GM18868 (cell line): Measurements from ENCODE around the gene KREMEN2.
A peak's percentile ranks its signal among the peaks of the same experiment; 100 is the strongest.

ENCODE experiments used
- ATAC-seq: cut with Tn5 transposase; IDR thresholded peaks from one replicate; pipeline ENCODE4 v1.9.1; 2021; ENCODE audit warnings: mild to moderate bottlenecking, moderate library complexity; ENCODE audit not compliant: unreplicated experiment

KREMEN2 gene

DNA sequence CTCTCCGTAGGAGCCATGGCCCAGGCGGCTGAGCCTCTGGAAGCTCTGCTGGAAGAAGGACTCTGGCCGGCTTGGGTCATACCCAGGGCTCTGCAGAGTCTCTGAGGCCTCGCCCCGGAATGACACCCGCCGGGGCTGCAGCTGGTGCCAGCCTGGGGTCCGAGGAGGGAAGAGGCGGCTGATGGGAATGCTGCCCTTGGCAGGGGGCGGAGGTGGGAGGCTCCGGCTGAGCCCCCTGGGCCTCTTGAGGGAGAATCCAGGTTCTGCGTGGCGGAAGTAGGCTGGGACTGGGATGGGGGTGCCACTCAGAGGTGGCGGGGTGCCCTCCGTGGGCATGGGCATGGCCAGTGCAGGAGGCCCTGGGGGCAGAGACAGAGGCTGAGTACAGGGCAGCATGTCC is 12.6 kb downstream of the KREMEN2 start:
- no peak for ATAC-seq

DNA sequence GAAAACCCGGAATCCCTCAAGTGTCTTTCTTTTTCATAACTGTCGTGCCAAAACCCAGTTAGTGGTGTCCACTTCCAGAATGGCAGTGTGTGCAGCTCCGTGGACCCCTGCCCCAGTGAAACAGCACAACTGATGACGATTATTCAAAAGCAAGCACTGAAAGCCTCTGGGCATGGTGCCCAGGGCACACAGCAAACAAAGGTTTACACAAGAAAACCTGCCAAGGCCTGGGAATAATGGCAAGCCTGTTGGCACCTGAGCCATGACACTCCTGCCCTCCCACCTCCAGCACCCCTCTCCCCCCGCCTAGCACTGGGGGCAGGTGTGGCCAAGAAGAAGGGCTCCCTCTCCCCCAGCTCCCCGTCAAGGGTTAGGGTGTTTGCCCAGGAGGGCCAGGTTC is 13.4 kb downstream of the KREMEN2 start:
- no peak for ATAC-seq

- ATAC-seq = peak; percentile 5
Measured at GRCh38 chr16:2979669-2980226, 15.7 kb downstream of the KREMEN2 start.

GRCh38 chr16:2980227-2981176 is 16.4 kb downstream of the KREMEN2 start, which contains the start of gene PKMYT1:
PKMYT1 (minus strand) TSS chr16:2980446; CDS start chr16:2979657, 789 bp downstream.
- ATAC-seq = peak; percentile 71

DNA sequence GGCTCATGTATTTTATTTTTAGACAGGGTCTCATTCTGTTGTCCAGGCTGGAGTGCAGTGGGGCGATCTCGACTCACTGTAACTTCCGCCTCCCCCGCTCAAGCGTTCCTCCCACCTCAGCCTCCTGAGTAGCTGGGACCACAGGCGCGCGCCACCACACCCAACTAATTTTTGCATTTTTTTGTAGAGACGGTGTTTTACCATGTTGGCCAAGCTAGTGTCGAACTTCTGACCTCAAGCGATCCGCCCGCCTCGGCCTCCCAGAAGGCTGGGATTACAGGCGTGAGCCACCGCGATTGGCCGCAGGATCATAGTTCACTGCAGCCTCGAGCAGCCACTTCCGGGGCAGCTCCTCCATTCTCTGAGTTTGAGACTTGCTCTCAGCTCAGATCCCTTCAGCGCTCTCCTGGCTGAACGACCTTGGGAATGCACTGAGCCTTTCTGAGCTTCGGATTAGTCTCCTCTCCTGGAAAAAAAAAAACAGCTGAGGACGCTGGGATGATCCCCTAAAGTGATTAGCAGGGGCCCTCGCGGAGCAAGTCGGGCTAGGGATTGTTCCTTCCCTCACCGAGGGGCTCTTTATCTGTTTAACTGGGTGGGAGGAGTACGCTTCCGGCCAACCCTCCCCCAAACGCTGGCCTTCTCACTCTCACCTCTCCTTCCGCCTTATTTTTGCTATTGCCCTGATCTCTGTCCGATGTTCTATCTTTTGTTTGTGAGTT is 17.3 kb downstream of the KREMEN2 start:
- ATAC-seq = no peak

DNA sequence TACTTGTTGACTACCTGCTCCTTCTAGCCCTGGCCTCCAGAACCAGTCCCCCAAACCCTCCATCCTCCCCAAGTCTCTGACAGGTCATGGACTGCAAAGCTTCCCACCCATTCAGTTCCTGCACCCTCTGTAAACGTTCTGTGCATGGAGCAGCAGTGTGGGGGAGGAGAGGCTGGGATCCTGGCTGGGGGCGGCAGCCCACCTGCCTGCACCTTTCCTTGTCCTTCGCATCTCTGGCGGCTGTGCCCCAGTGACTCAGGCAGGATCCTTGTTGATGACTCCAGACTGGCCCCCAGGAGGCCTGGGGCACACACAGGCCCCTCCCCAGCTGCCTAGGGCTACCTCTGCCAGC is 17.8 kb downstream of the KREMEN2 start:
- ATAC-seq = no peak

DNA sequence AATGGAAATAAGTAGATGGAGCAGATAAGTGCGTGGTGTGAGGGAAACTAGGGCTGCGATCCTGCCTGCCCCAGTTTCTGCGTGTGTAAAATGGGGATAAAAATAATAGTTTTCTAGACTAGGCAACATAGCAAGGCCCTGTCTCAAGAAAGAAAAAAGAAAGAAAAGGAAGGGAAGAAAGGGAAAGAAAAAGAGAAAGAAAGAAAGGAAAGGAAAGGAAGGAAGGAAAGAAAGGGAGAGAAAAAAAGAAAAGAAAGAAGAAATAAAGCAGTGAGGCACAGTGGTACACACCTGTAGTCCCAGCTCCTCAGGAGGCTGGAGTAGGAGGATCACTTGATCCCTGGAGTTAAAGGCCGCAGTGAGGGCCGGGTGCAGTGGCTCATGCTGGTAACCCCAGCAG is 18.3 kb downstream of the KREMEN2 start:
- no peak for ATAC-seq

- ATAC-seq = no peak
Measured at GRCh38 chr16:2983706-2984136, 19.6 kb downstream of the KREMEN2 start.

GRCh38 chr16:2985462-2985861 is 21.4 kb downstream of the KREMEN2 start:
- no peak for ATAC-seq

- ATAC-seq = no peak
Measured at GRCh38 chr16:2985893-2986355, 21.8 kb downstream of the KREMEN2 start.

DNA sequence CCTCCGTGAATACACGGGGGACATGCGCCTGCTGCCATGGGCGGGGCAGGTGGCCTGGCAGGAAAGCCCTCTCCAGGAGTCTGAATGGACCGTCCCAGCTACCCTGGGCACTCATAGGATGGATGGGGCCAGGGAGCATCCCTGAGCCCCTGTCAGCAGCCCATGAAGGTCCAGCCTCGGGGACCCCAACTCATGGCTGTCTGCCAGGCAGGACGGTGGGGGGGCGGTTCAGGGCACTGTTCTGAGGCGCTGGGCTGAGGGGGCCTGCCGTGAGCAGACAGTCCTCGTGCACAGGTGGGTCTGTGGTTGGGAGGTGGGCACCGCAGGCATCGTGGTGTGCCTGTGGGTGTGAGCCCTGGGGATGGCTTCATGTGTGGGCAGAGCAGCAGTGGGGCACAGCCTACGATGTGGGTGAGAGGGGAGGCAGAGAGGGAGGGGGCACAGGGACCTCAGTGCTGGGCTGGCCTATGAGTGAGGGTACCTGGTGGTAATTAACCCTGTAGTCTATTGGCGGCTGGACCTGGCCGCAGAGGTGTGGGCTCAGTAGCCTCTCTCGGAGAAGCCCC is 22.6 kb downstream of the KREMEN2 start:
- no peak for ATAC-seq

GRCh38 chr16:2987286-2987685 is 23.2 kb downstream of the KREMEN2 start:
- no peak for ATAC-seq

GRCh38 chr16:2987833-2988232 is 23.8 kb downstream of the KREMEN2 start:
- ATAC-seq = no peak

GRCh38 chr16:2988590-2989099 is 24.6 kb downstream of the KREMEN2 start:
- no peak for ATAC-seq

- no peak for ATAC-seq
Measured at GRCh38 chr16:2990891-2991290, 26.8 kb downstream of the KREMEN2 start.

- no peak for ATAC-seq
Measured at GRCh38 chr16:2991566-2992261, 27.6 kb downstream of the KREMEN2 start.

- ATAC-seq = no peak
Measured at GRCh38 chr16:2992383-2993081, 28.5 kb downstream of the KREMEN2 start.

GRCh38 chr16:2996298-2996697 is 32.2 kb downstream of the KREMEN2 start:
- ATAC-seq = no peak

DNA sequence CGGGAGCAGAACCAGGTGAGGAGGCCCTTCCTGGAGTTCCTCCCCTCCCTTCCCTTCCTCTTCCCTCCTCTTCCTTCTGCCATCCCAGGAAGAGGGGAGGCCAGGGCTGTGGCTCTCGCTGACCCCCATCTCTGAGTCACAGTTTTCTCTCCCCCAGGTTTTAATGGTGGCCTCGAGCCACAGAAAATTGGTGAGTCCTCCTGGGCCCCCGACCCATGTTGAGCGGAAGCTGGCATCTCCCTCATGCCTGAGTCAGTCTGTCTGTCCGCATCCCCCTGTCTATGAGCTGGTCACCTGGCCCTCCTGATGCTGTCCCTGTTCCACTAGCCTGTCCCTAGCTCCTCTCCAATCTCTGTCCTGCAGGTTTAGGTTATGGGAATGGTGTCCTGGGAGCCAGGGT is 35.9 kb downstream of the KREMEN2 start:
- ATAC-seq = no peak

GRCh38 chr16:3000540-3000939 is 36.5 kb downstream of the KREMEN2 start:
- ATAC-seq = no peak
